Skeletal muscle tissue (tissue), 4 donors: Measurements from ENCODE around the gene MDFIC. TPM values are rescaled to one million over a fixed set of nuclear protein-coding genes. Genes with fewer than 3 reads are reported as not detected.

Source experiments
- H3K27ac ChIP-seq: one replicate; pipeline ENCODE4 v1.7.0; 2013; ENCODE audit warnings: mild to moderate bottlenecking, low read depth, low read length, inconsistent platforms
- H3K27me3 ChIP-seq, 3 donors: one replicate each; pipeline ENCODE4 v1.7.0; 2013; ENCODE audit warnings: low read length in 3 of 3; ENCODE audit not compliant: control insufficient read depth in 3 of 3, insufficient read depth in 3 of 3
- H3K36me3 ChIP-seq, 3 donors: one replicate each; pipeline ENCODE4 v1.7.0; 2013; ENCODE audit warnings: low read length in 3 of 3; ENCODE audit not compliant: control insufficient read depth in 3 of 3, insufficient read depth in 3 of 3
- H3K4me1 ChIP-seq, 3 donors: one replicate each; pipeline ENCODE4 v1.7.0; 2013; ENCODE audit warnings: low read length in 3 of 3, mild to moderate bottlenecking in 3 of 3; ENCODE audit not compliant: control insufficient read depth in 3 of 3, insufficient read depth in 3 of 3
- H3K4me3 ChIP-seq, 3 donors: one replicate each; pipeline ENCODE4 v1.7.0; 2013; ENCODE audit warnings: low read length in 3 of 3
- H3K9ac ChIP-seq, 3 donors: one replicate each; pipeline ENCODE4 v1.7.0; 2013; ENCODE audit warnings: low read length in 3 of 3, mild to moderate bottlenecking in 3 of 3, moderate library complexity in 2 of 3, low read depth in 1 of 3
- H3K9me3 ChIP-seq, 3 donors: one replicate each; pipeline ENCODE4 v1.7.0; 2013; ENCODE audit warnings: low read length in 3 of 3; ENCODE audit not compliant: control insufficient read depth in 3 of 3
- total RNA-seq: library from RNA; depleted of rRNA; stranded (reverse); fragments of >200 nt; gene quantifications from one replicate; pipeline ENCODE4 v1.2.3, GENCODE V29; 2014
- donor health status: Osteomylitis.

The MDFIC gene
- total RNA-seq, 1 donor from 2014 or later, result 20.9 TPM

- Histone ChIP-seq H3K9me3 (no peaks in the 10 kb centered on the region), H3K4me1 (no peaks in the 10 kb centered on the region), H3K36me3 (no peaks in the 10 kb centered on the region), H3K27me3 (no peaks in the 10 kb centered on the region), H3K4me3 (no peak overlapping the region), H3K9ac (no peak overlapping the region), H3K27ac (no peak overlapping the region)
Observed at GRCh38 chr7:115024276-115024675, 102.4 kb downstream of the MDFIC start.

GRCh38 chr7:115032715-115033703 is 111.1 kb downstream of the MDFIC start:
- H3K9ac ChIP-seq, result no peak overlapping the region
- H3K27ac ChIP-seq, result no peak overlapping the region
- H3K27me3 ChIP-seq, result no peaks in the 10 kb centered on the region
- H3K36me3 ChIP-seq, result no peaks in the 10 kb centered on the region
- no peak overlapping the region for H3K4me3 ChIP-seq
- H3K4me1 ChIP-seq, result no peaks in the 10 kb centered on the region
- no peaks in the 10 kb centered on the region for H3K9me3 ChIP-seq

GRCh38 chr7:115033917-115034459 is 112.1 kb downstream of the MDFIC start:
- no peak overlapping the region for H3K27ac ChIP-seq
- H3K4me3 ChIP-seq, result no peak overlapping the region
- H3K36me3 ChIP-seq, result no peaks in the 10 kb centered on the region
- no peaks in the 10 kb centered on the region for H3K4me1 ChIP-seq
- H3K27me3 ChIP-seq, result no peaks in the 10 kb centered on the region
- no peaks in the 10 kb centered on the region for H3K9me3 ChIP-seq
- no peak overlapping the region for H3K9ac ChIP-seq

GRCh38 chr7:115034515-115034914 is 112.6 kb downstream of the MDFIC start:
- Histone ChIP-seq H3K36me3 (no peaks in the 10 kb centered on the region), H3K9me3 (no peaks in the 10 kb centered on the region), H3K27ac (no peak overlapping the region), H3K4me1 (no peaks in the 10 kb centered on the region), H3K27me3 (no peaks in the 10 kb centered on the region), H3K9ac (no peak overlapping the region), H3K4me3 (no peak overlapping the region)

- Histone ChIP-seq H3K9me3 (no peaks in the 10 kb centered on the region), H3K4me3 (no peak overlapping the region), H3K4me1 (no peaks in the 10 kb centered on the region), H3K9ac (no peak overlapping the region), H3K27me3 (no peaks in the 10 kb centered on the region), H3K27ac (no peak overlapping the region), H3K36me3 (no peaks in the 10 kb centered on the region)
Observed at GRCh38 chr7:115037128-115037802, 115.4 kb downstream of the MDFIC start.

GRCh38 chr7:115038158-115038557 is 116.3 kb downstream of the MDFIC start:
- H3K4me1 ChIP-seq, result no peaks in the 10 kb centered on the region
- no peak overlapping the region for H3K27ac ChIP-seq
- no peak overlapping the region for H3K9ac ChIP-seq
- no peaks in the 10 kb centered on the region for H3K9me3 ChIP-seq
- no peak overlapping the region for H3K4me3 ChIP-seq
- no peaks in the 10 kb centered on the region for H3K36me3 ChIP-seq
- no peaks in the 10 kb centered on the region for H3K27me3 ChIP-seq

GRCh38 chr7:115040057-115040456 is 118.2 kb downstream of the MDFIC start:
- Histone ChIP-seq H3K27ac (no peak overlapping the region), H3K9ac (no peak overlapping the region), H3K27me3 (no peaks in the 10 kb centered on the region), H3K4me3 (no peak overlapping the region), H3K36me3 (no peaks in the 10 kb centered on the region), H3K9me3 (no peaks in the 10 kb centered on the region), H3K4me1 (no peaks in the 10 kb centered on the region)

GRCh38 chr7:115040495-115040894 is 118.6 kb downstream of the MDFIC start:
- no peaks in the 10 kb centered on the region for H3K9me3 ChIP-seq
- no peak overlapping the region for H3K9ac ChIP-seq
- H3K27me3 ChIP-seq, result no peaks in the 10 kb centered on the region
- H3K36me3 ChIP-seq, result no peaks in the 10 kb centered on the region
- H3K27ac ChIP-seq, result no peak overlapping the region
- H3K4me3 ChIP-seq, result no peak overlapping the region
- no peaks in the 10 kb centered on the region for H3K4me1 ChIP-seq

- no peak overlapping the region for H3K4me3 ChIP-seq
- H3K27me3 ChIP-seq, result no peaks in the 10 kb centered on the region
- no peaks in the 10 kb centered on the region for H3K9me3 ChIP-seq
- no peaks in the 10 kb centered on the region for H3K4me1 ChIP-seq
- H3K9ac ChIP-seq, result no peak overlapping the region
- no peak overlapping the region for H3K27ac ChIP-seq
- no peaks in the 10 kb centered on the region for H3K36me3 ChIP-seq
Observed at GRCh38 chr7:115042596-115042995, 120.7 kb downstream of the MDFIC start.

GRCh38 chr7:115043605-115044004 is 121.7 kb downstream of the MDFIC start:
- Histone ChIP-seq H3K27ac (no peak overlapping the region), H3K9me3 (no peaks in the 10 kb centered on the region), H3K36me3 (no peaks in the 10 kb centered on the region), H3K4me1 (no peaks in the 10 kb centered on the region), H3K9ac (no peak overlapping the region), H3K4me3 (no peak overlapping the region), H3K27me3 (no peaks in the 10 kb centered on the region)
